Endometrial microvascular endothelial cells (primary cell): Measurements from ENCODE around the gene AMN1. TPM values are rescaled to one million over a fixed set of nuclear protein-coding genes. Genes with fewer than 3 reads are reported as not detected.
"Not testable (repeated sequence)": the region's sequence is repeated elsewhere in the genome, so short reads cannot be mapped to it uniquely, and the experiment has no call there.

Experiments
- in situ Hi-C: cut with HindIII; loops from 2 replicates; pipeline ENCODE4 v1.10.0; 2017; ENCODE audit warnings: low sequenced_read_pairs, low pct_unique_long_range_greater_than_20kb; ENCODE audit errors: inconsistent ontology term
- total RNA-seq: library from RNA; depleted of rRNA; stranded (reverse); fragments of >200 nt; gene quantifications from one replicate; pipeline ENCODE4 v1.2.3, GENCODE V29; 2015; ENCODE audit errors: inconsistent ontology term

Gene AMN1
- total RNA-seq = 8.5 TPM

- in situ Hi-C loops = loop anchor here (25.0 kb wide), 2 partner anchors 133 to 233 kb away; partner anchors contain the start of gene RESF1
Observed at GRCh38 chr12:31728917-31729640, at the start of gene AMN1. TSS of gene AMN1 (minus strand) at chr12:31729021. CDS start at chr12:31729008, 13 bp downstream.

- in situ Hi-C loops = no loop called here
Observed at GRCh38 chr12:31773867-31774266, 45.0 kb upstream of the AMN1 start.

- in situ Hi-C loops = no loop called here
Observed at GRCh38 chr12:31773223-31773750, 44.5 kb upstream of the AMN1 start.

- in situ Hi-C loops = no loop called here
Observed at GRCh38 chr12:31772685-31773222, 43.9 kb upstream of the AMN1 start.

GRCh38 chr12:31772186-31772585 lies 43.4 kb upstream of the AMN1 start:
- in situ Hi-C loops = no loop called here

- in situ Hi-C loops = no loop called here
Observed at GRCh38 chr12:31768046-31768445, 39.2 kb upstream of the AMN1 start.

GRCh38 chr12:31765931-31766330 lies 37.1 kb upstream of the AMN1 start:
- in situ Hi-C loops = no loop called here

GRCh38 chr12:31759632-31760459 lies 31.0 kb upstream of the AMN1 start:
- in situ Hi-C loops = no loop called here

GRCh38 chr12:31758297-31758696 lies 29.5 kb upstream of the AMN1 start:
- in situ Hi-C loops = not testable (repeated sequence)

- in situ Hi-C loops = no loop called here
Observed at GRCh38 chr12:31756977-31757420, 28.2 kb upstream of the AMN1 start.

- in situ Hi-C loops = no loop called here
Observed at GRCh38 chr12:31752450-31752849, 23.6 kb upstream of the AMN1 start.

- in situ Hi-C loops = no loop called here
Observed at GRCh38 chr12:31751085-31751484, 22.3 kb upstream of the AMN1 start.

- in situ Hi-C loops = no loop called here
Observed at GRCh38 chr12:31750747-31751039, 21.9 kb upstream of the AMN1 start.

GRCh38 chr12:31749024-31749704 lies 20.3 kb upstream of the AMN1 start:
- in situ Hi-C loops = loop anchor here (25.0 kb wide), 2 partner anchors 113 to 213 kb away; partner anchors contain the start of gene RESF1

- in situ Hi-C loops = loop anchor here (25.0 kb wide), 2 partner anchors 117 to 217 kb away; partner anchors contain the start of gene RESF1
Observed at GRCh38 chr12:31745242-31745641, 16.4 kb upstream of the AMN1 start.

- in situ Hi-C loops = loop anchor here (25.0 kb wide), 2 partner anchors 118 to 218 kb away; partner anchors contain the start of gene RESF1
Observed at GRCh38 chr12:31744363-31744762, 15.5 kb upstream of the AMN1 start.

- in situ Hi-C loops = loop anchor here (25.0 kb wide), 2 partner anchors 119 to 219 kb away; partner anchors contain the start of gene RESF1
Observed at GRCh38 chr12:31742891-31743290, 14.1 kb upstream of the AMN1 start.

GRCh38 chr12:31740628-31741027 lies 11.8 kb upstream of the AMN1 start:
- in situ Hi-C loops = loop anchor here (25.0 kb wide), 2 partner anchors 122 to 222 kb away; partner anchors contain the start of gene RESF1

- in situ Hi-C loops = loop anchor here (25.0 kb wide), 2 partner anchors 125 to 225 kb away; partner anchors contain the start of gene RESF1
Observed at GRCh38 chr12:31737763-31738162, 8.9 kb upstream of the AMN1 start.
